ENCODE data around the gene RPUSD1. TPM values are rescaled to one million over a fixed set of nuclear protein-coding genes. Genes with fewer than 3 reads are reported as not detected.

RPUSD1 gene
- total and polyA plus RNA-seq, 2 donors (not counting 1 experiment from before 2014, with no cell fraction given): 8.2 to 16.2 TPM

DNA sequence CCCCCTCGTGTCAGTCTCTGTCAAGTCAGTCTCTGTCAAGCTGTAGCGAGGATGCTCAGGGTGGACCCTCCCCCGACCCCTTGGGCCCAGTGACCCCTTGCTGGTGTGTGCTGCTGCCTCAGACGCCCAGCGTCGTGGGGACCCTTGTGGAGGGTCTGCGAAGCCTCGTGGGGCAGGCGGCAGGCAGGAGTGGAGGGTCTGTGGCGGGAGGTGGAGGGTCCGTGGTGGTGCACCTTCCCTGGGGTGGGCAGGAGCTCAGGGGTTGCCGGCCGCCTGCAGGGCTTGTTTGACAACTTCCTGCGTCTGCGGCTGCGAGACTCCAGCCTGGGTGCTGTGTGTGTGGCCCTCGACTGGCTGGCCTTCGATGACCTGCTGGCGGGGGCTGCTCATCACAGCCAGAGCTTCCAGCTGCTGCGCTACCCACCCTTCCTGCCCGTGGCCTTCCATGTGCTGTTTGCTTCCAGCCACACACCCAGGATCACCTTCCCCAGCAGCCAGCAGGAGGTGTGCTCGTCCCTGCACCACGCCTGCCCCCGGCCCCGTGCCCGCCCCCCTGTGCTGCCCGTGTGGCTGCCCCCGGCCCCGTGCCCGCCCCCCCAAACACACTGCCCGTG, 6.8 kb upstream of the RPUSD1 start:
- Histone ChIP-seq H2AFZ (ENCODE audit: low read length) (no peak overlapping the region), H3K27me3 (ENCODE audit: control insufficient read depth, insufficient read depth, low read length) (peaks cover 1% of the 10 kb centered on the region), H3K4me1 (ENCODE audit: control insufficient read depth, extremely low read depth, insufficient read depth, low read length) (no peaks in the 10 kb centered on the region), H3K9ac (ENCODE audit: insufficient read depth, low read length) (no peak overlapping the region), H3K27ac (ENCODE audit: insufficient read depth, low read length) (no peak overlapping the region), H3K4me3 (replicated peaks in 1 of 4; ENCODE audit: control extremely low read depth in 1 of 4, insufficient read depth in 1 of 4, low read depth in 3 of 4, low read length in 4 of 4) (no peak overlapping the region), H4K20me1 (ENCODE audit: control insufficient read depth, extremely low read depth, insufficient read depth, low read length) (no peaks in the 10 kb centered on the region), H3K36me3 (ENCODE audit: control insufficient read depth, insufficient read depth, low read length) (peaks cover 8% of the 10 kb centered on the region), H3K4me2 (ENCODE audit: extremely low read depth, insufficient read depth, low read length) (no peak overlapping the region), H3K79me2 (ENCODE audit: control insufficient read depth, insufficient read depth, low read length) (no peaks in the 10 kb centered on the region), H3K9me3 (ENCODE audit: control insufficient read depth, insufficient read depth, low read depth, low read length) (no peaks in the 10 kb centered on the region)
- TF ChIP-seq, protein P1, sequence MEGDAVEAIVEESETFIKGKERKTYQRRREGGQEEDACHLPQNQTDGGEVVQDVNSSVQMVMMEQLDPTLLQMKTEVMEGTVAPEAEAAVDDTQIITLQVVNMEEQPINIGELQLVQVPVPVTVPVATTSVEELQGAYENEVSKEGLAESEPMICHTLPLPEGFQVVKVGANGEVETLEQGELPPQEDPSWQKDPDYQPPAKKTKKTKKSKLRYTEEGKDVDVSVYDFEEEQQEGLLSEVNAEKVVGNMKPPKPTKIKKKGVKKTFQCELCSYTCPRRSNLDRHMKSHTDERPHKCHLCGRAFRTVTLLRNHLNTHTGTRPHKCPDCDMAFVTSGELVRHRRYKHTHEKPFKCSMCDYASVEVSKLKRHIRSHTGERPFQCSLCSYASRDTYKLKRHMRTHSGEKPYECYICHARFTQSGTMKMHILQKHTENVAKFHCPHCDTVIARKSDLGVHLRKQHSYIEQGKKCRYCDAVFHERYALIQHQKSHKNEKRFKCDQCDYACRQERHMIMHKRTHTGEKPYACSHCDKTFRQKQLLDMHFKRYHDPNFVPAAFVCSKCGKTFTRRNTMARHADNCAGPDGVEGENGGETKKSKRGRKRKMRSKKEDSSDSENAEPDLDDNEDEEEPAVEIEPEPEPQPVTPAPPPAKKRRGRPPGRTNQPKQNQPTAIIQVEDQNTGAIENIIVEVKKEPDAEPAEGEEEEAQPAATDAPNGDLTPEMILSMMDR (conservative IDR thresholded peaks at IDR 0.05 in 1 of 2, IDR thresholded peaks at IDR 0.05 in 1 of 2; ENCODE audit: low read depth in 1 of 2, low read length in 2 of 2): no peak
- no peak for TF ChIP-seq EZH2 (IDR thresholded peaks at IDR 0.05; ENCODE audit: low read length, missing control alignments)
- no peak for DNase-seq (ENCODE audit: low read depth in 2 of 2)

DNA sequence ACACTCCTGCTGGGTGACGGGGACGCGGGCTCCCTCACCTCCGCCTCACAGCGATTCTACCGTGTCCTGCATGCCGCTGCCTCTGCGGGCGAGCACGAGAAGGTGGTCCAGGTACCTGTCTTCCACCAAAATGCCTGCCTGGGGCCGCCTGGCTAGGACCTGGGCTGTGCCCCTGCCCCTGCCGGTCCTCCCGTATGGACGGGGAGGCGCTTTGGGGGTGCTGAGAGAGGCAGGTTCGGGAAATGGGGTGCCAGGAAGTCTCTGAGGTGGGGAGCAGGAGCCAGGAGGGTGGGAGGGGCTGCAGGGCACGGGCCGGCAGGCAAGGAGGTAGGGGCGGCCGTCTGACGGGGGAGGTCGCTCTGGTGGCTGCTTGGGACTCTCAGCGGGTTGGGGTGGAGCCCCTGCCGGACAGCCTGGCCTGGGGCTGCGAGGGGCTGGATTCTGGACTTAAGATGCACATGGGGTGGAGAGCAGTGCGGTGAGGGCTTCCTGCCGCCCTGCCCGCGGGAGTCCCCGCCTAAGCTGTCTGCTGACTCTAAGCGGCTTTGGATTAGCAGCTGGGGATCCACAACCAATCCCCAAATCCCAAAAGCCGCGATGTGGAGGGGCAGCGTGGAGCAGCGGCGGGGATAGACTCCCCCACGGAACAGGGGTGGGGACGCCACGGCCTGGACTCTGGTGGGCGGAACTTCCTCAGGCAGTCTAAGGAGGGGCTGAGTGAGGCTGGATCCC, 6.1 kb upstream of the RPUSD1 start:
- TF ChIP-seq EZH2 (IDR thresholded peaks at IDR 0.05; ENCODE audit: low read length, missing control alignments): no peak
- TF ChIP-seq, protein P1 (conservative IDR thresholded peaks at IDR 0.05 in 1 of 2, IDR thresholded peaks at IDR 0.05 in 1 of 2; ENCODE audit: low read depth in 1 of 2, low read length in 2 of 2): no peak
- H3K79me2 ChIP-seq (ENCODE audit: control insufficient read depth, insufficient read depth, low read length): peaks cover 4% of the 10 kb centered on the region

DNA sequence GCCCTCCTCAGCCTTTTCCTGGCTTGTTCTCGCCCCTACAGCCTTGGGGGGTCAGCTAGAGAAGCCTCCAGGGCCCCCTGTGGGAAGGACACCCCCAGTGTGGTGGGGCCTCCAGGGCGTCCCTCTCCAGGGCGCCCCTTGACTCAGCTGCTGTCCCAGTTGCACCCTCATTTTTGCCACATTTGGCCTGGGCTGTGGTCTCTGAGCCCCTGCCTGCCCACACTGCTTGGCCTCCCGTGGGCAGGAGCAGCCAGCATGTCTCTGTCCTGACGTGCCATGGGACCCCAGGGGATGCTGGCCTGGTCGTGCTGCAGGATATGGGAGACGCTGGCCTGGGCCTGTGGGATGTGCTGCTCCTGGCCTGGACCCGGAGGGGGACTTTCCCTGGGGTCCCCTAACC, 5.2 kb upstream of the RPUSD1 start:
- H3K9me3 ChIP-seq (ENCODE audit: control insufficient read depth, insufficient read depth, low read depth, low read length): no peaks in the 10 kb centered on the region
- no peak overlapping the region for H3K4me3 ChIP-seq (replicated peaks in 1 of 4; ENCODE audit: control extremely low read depth in 1 of 4, insufficient read depth in 1 of 4, low read depth in 3 of 4, low read length in 4 of 4)
- no peak for DNase-seq (ENCODE audit: low read depth in 2 of 2)
- no peak overlapping the region for H2AFZ ChIP-seq (ENCODE audit: low read length)
- no peak for TF ChIP-seq EZH2 (IDR thresholded peaks at IDR 0.05; ENCODE audit: low read length, missing control alignments)
- TF ChIP-seq, protein P1 (conservative IDR thresholded peaks at IDR 0.05 in 1 of 2, IDR thresholded peaks at IDR 0.05 in 1 of 2; ENCODE audit: low read depth in 1 of 2, low read length in 2 of 2): no peak
- H3K27me3 ChIP-seq (ENCODE audit: control insufficient read depth, insufficient read depth, low read length): no peaks in the 10 kb centered on the region
- H3K79me2 ChIP-seq (ENCODE audit: control insufficient read depth, insufficient read depth, low read length): peaks cover 9% of the 10 kb centered on the region
- peaks cover 8% of the 10 kb centered on the region for H3K36me3 ChIP-seq (ENCODE audit: control insufficient read depth, insufficient read depth, low read length)
- H3K9ac ChIP-seq (ENCODE audit: insufficient read depth, low read length): no peak overlapping the region
- no peak overlapping the region for H3K4me2 ChIP-seq (ENCODE audit: extremely low read depth, insufficient read depth, low read length)
- H4K20me1 ChIP-seq (ENCODE audit: control insufficient read depth, extremely low read depth, insufficient read depth, low read length): no peaks in the 10 kb centered on the region
- no peak overlapping the region for H3K27ac ChIP-seq (ENCODE audit: insufficient read depth, low read length)
- peaks cover 4% of the 10 kb centered on the region for H3K4me1 ChIP-seq (ENCODE audit: control insufficient read depth, extremely low read depth, insufficient read depth, low read length)

More for the DNA sequence above, 6.1 kb upstream of the RPUSD1 start:
- DNase-seq (ENCODE audit: low read depth in 2 of 2): no peak
- no peak overlapping the region for H3K9ac ChIP-seq (ENCODE audit: insufficient read depth, low read length)
- no peak overlapping the region for H2AFZ ChIP-seq (ENCODE audit: low read length)
- H3K9me3 ChIP-seq (ENCODE audit: control insufficient read depth, insufficient read depth, low read depth, low read length): no peaks in the 10 kb centered on the region
- H3K4me1 ChIP-seq (ENCODE audit: control insufficient read depth, extremely low read depth, insufficient read depth, low read length): peaks cover under 1% of the 10 kb centered on the region
- H4K20me1 ChIP-seq (ENCODE audit: control insufficient read depth, extremely low read depth, insufficient read depth, low read length): no peaks in the 10 kb centered on the region
- H3K27me3 ChIP-seq (ENCODE audit: control insufficient read depth, insufficient read depth, low read length): no peaks in the 10 kb centered on the region
- H3K36me3 ChIP-seq (ENCODE audit: control insufficient read depth, insufficient read depth, low read length): peaks cover 8% of the 10 kb centered on the region
- H3K4me2 ChIP-seq (ENCODE audit: extremely low read depth, insufficient read depth, low read length): no peak overlapping the region
- H3K27ac ChIP-seq (ENCODE audit: insufficient read depth, low read length): no peak overlapping the region
- H3K4me3 ChIP-seq (replicated peaks in 1 of 4; ENCODE audit: control extremely low read depth in 1 of 4, insufficient read depth in 1 of 4, low read depth in 3 of 4, low read length in 4 of 4): no peak overlapping the region

Measured in fibroblast of lung (primary cell).